Amniotic epithelial cell (primary cell): Measurements from ENCODE around the gene PALLD.

Source experiments
- DNase-seq: peaks from one replicate; pipeline ENCODE4 v3.0.0-alpha.2; 2010; ENCODE audit warnings: low read depth

PALLD gene

GRCh38 chr4:168876106-168876505, 379.3 kb downstream of the PALLD start:
- no peak for DNase-seq

- DNase-seq = no peak
Measured at GRCh38 chr4:168877511-168878491, 380.9 kb downstream of the PALLD start.

GRCh38 chr4:168878623-168879022, 381.8 kb downstream of the PALLD start:
- no peak for DNase-seq

- no peak for DNase-seq
Measured at GRCh38 chr4:168879188-168879587, 382.3 kb downstream of the PALLD start.

DNA sequence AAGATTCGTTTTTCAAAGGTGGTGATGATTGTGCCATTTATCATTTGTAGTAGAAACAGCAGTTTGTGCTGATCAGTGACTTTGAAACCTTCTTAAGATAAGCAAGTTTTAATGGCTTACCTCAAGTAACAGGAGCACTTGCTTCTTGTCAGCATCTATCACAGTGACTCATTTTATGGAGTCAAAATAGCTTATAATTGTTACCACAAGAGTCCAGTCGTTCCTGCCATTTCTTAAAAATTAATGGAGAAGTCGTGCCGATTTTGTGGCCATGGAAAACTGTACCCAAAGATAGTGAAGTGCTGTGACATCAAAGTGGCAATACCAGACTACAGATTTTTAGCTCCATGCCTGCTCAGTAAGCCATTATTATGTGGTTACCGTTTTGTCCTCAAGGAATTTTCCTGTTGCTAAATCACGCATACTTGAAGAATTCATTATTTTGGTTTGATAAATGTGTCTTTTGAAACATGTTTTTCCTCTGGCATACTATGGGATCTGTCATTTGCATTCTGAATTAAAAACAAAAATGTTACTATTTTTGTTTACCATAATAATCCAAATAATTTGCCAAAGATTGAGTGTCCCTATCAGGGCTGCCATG, 383.3 kb downstream of the PALLD start:
- DNase-seq = peak; percentile 67

GRCh38 chr4:168880811-168881595, 384.2 kb downstream of the PALLD start:
- peak; percentile 51 for DNase-seq

DNA sequence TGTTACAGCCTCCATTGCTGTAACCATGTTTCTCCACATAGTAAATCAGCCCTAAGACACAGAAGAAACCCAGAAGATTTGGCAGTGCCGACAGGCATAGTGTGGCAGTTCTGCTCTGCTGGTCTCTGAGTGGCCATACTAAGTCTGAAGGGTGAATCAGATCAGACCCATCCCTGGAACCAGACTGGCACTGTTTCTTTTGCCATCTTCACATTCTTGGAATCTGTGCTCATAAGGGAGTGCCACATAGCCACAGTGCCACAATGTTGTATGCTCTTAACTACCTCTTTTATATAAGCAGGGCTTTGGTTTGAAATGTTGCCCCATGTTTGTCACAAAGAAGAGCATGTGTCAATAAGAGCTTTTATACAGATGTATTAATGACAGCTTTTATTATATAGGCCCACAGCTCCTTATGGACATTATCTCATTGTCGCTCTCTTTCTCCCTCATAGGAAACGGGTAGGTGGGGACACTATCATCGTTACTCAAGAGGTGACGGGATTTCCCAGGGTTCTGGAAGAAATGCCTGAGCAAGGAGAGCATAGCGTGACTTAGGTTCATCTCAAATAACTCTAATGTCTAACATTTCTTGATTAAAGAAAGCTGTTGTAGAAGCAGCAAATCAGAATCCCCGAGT, 385.0 kb downstream of the PALLD start:
- DNase-seq = no peak

DNA sequence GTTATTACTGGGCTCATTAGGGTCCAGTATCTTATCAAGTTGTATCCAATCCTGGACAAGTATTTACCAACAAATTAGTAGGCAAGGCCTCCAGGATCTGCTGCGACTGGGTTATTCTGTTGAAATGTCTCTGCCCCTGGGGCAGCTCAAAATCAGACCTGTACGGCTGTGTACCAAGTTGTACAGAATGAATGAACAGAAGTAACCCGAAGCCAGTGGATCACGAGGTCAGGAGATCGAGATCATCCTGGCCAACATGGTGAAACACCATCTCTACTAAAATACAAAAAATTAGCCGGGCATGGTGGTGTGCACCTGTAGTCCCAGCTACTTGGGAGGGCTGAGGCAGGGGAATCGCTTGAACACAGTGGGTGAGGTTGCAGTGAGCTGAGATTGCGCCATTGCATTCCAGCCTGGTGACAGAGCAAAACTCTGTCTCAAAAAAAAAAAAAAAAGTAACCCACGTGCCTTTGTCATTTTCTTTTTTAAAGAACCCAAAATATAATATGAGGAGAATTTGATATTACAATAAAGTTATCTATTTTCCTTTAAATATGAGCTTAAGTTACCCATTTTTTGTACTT, 385.9 kb downstream of the PALLD start:
- DNase-seq = peak; percentile 76

GRCh38 chr4:168883513-168883912, 386.7 kb downstream of the PALLD start:
- no peak for DNase-seq

DNA sequence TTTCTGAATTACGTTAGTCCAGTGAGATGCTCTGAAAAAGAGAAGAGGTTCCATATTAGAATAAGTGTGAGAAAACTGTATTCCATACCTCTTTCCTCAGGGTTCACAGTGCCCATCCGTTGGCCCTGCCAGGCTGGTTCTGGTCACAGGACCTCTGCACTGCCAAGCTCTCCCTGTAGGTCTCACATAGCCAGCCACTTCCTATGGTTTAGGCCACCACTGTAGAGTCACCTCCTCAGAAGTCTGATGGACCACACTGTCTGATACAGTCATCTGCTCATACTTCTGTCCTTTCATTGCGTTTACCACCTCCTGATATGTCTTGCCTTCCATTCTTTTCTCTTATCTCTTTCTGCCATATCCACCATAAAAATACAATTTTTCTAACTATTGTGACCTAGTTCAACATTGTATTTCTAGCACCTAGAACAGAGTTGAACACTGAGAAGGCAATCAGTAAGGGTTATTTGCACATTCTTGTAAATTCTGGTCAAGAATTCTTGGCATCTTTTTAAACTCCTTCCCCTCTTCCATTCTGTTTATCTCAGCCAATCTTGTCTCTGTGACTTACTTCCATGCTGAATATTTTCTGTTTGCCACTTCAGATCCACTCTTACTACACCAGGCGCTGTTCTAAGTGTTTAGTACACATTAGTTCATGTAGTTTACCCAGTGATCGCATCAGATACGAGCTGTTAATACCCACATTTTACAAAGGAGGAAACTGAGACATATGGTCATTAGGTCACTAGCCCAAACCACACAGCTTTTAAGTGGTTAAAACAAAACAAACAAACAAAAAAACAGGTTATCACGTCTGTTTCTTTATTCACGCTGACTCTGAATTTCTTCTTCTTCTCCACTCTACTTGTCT, 387.6 kb downstream of the PALLD start:
- DNase-seq = no peak

DNA sequence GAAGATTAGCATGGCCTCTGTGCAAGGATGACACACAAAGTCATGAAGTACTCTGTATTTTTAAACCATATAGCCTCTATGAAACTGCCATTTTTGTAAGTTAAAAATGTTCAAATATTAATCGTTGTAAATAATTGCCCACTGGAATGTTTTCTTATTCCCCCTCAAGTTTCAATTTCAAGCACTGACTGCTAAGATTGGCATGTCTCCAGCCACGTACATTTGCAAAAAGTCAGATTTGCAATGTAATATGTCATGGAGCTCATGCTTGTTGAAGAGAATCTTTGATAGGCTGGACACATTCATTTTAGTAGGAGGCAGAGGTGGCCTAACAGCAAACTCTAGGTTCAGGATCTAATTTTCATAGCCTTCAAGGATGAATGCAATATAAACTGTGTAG, 388.5 kb downstream of the PALLD start:
- DNase-seq = no peak

DNA sequence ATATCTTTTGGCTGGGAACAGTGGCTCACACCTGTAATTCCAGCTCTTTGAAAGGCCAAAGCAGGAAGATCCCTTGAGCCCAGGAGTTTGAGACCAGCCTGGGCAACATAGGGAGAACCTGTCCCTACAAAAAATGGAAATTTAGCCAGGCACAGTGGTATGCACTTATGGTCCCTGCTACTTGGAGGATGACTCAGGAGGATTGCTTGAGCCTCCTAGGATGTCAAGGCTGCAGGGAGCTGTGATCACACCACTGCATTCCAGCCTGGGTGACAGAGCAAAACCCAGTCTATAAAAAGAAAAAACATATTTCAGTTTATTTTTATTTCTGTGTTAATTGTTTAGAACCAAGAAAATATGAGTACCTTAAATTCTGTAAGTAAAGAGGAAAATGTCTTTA, 389.5 kb downstream of the PALLD start:
- DNase-seq = peak; percentile 51

GRCh38 chr4:168887809-168888208, 391.0 kb downstream of the PALLD start:
- DNase-seq = peak; percentile 43

DNA sequence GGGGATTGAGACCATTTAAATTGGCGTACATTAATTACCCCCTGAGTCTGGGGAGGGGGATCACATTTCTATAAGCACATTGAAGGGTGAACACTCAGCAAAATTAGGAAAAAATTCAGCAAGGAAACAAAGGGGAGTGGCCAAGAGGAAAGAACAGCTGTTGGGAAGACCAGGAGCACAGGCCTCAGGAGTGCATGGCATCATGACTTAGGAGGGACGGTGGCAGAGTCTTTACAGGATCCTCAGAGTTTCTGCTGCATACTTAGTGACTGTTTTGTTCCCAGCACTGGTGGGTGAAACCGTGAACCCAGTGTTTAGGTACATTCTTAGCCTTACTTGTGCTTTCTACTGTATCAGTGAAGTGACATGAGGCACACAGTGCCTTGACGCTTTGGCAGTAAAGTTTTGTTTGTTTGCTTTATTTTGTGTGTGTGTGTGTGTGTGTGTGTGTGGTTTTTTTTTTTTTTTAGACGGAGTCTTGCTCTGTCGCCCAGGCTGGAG, 391.9 kb downstream of the PALLD start:
- no peak for DNase-seq

GRCh38 chr4:168891086-168891485, 394.2 kb downstream of the PALLD start:
- no peak for DNase-seq

GRCh38 chr4:168891688-168892087, 394.8 kb downstream of the PALLD start:
- no peak for DNase-seq

DNA sequence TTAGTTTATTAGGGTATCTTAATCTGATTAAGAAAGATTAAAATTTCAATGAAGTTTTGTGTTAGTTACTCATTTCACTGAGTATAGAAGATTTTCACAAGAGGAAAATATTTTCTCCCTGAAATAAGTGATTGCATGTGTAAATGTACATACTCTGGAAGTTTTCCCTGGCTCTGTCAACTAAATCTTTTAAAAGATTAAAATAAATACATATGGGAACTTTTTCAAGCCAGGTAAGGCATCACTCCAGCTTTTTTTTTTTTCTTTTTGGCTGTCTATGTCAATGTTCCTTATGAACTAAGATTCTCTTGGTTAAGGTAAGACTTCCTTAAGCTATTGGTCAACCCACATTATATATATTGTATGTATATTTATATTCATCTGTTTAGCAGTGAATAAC, 395.6 kb downstream of the PALLD start:
- no peak for DNase-seq

- no peak for DNase-seq
Measured at GRCh38 chr4:168893205-168893604, 396.4 kb downstream of the PALLD start.

GRCh38 chr4:168893807-168894206, 397.0 kb downstream of the PALLD start:
- no peak for DNase-seq

DNA sequence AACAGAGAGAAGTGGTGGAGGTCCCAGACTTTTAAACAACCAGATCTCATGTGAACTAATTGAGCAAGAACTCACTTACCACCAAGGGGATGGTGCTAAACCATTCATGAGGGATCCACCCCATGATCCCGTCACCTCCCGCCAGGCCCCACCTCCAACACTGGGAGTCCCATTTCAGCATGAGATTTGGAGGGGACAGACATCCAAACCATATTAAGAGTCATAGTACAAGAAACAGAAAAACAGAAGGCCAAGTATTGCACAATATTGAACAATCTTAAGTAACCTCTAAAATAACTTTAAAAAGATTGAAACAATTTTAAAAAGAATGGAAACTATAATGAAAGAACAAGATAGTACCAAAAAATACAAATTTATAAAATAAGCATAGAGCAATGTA, 403.2 kb downstream of the PALLD start:
- DNase-seq = peak; percentile 40
